HepG2 (cell line): ENCODE data around the gene SUSD3. TPM values are rescaled to one million over a fixed set of nuclear protein-coding genes. Genes with fewer than 3 reads are reported as not detected.
A peak's percentile ranks its signal among the peaks of the same experiment; 100 is the strongest.

Experiments
- ATAC-seq: fragments of 200-7000 bp; cut with Tn5 transposase; 3 replicates; pipeline ENCODE4 v1.9.1; 2020; ENCODE audit warnings: mild to moderate bottlenecking, moderate library complexity
- BruUV-seq: library from RNA; stranded (reverse); fragments of 400-500 nt; replicated peaks from 2 replicates; lab custom pipeline; 2021; lab: Mats Ljungman, UMichigan
- CTCF ChIA-PET: fragments of 300-600 bp; formaldehyde crosslinking; extraction: SDS; loops from one replicate; lab custom pipeline; 2021; ENCODE audit warnings: low total read pairs, inconsistent platforms, low intra/inter-chr PET ratio; lab: Yijun Ruan, JAX
- POLR2A ChIA-PET: fragments of 350-600 bp; sonication (Branson Sonifier 250); formaldehyde crosslinking; loops from one replicate; lab custom pipeline; 2020; ENCODE audit warnings: antibody characterized with exemption, inconsistent platforms; lab: Yijun Ruan, JAX
- DNase-seq: peaks from one replicate; pipeline ENCODE4 v3.0.0-alpha.2; 2015; ENCODE audit warnings: low spot score
- FAIRE-seq: peaks from 3 replicates; lab custom pipeline; 2011; peaks lifted over from hg19 to GRCh38; lab: Jason Lieb, UNC
- H2AFZ ChIP-seq: one replicate; pipeline ENCODE4 v1.6.1; 2011; ENCODE audit warnings: low read length, inconsistent platforms
- H3K27ac ChIP-seq: fragments of 300-600 bp; 3 replicates; pipeline ENCODE4 v1.8.0; 2011; ENCODE audit warnings: mixed run types, mild to moderate bottlenecking, mixed read lengths, low read length, inconsistent platforms; ENCODE audit not compliant: insufficient read depth; ENCODE audit errors: extremely low read length
- H3K27me3 ChIP-seq, 2 experiments: fragments of 200-600 bp in 1 of 2; 2 replicates in 1 of 2; 3 replicates in 1 of 2; pipeline versions ENCODE4 v1.6.0 to v1.8.0; 2011; ENCODE audit warnings: low read length in 2 of 2, mild to moderate bottlenecking in 2 of 2, moderate library complexity in 2 of 2, inconsistent platforms in 1 of 2; ENCODE audit not compliant: insufficient read depth in 2 of 2, control insufficient read depth in 1 of 2
- H3K36me3 ChIP-seq, 2 experiments: fragments of 200-600 bp in 1 of 2; replicated peaks in 1 of 2; 2 replicates in 1 of 2; 3 replicates in 1 of 2; pipeline versions ENCODE4 v1.5.1 to v1.8.0; 2011; ENCODE audit warnings: low read length in 2 of 2, inconsistent platforms in 1 of 2; ENCODE audit not compliant: insufficient read depth in 2 of 2, control insufficient read depth in 1 of 2
- H3K4me1 ChIP-seq: 2 replicates; pipeline ENCODE4 v1.5.1; 2012; ENCODE audit warnings: low read length, inconsistent platforms; ENCODE audit not compliant: insufficient read depth
- H3K4me2 ChIP-seq: 2 replicates; pipeline ENCODE4 v1.6.0; 2011; ENCODE audit warnings: low read depth, low read length, inconsistent platforms
- H3K4me3 ChIP-seq, 3 experiments: fragments of 200-600 bp in 1 of 3; sonication (generic), shearing (Covaris generic) in 1 of 3; replicated peaks in 1 of 3; 2 replicates each; pipeline ENCODE4 v1.5.1; 2011 to 2016; ENCODE audit warnings: low read length in 3 of 3, inconsistent platforms in 2 of 3, low read depth in 2 of 3, mild to moderate bottlenecking in 2 of 3, control low read depth in 1 of 3, mixed read lengths in 1 of 3; ENCODE audit not compliant: insufficient read depth in 1 of 3
- H3K79me2 ChIP-seq: one replicate; pipeline ENCODE4 v1.6.1; 2011; ENCODE audit warnings: low read length, inconsistent platforms; ENCODE audit not compliant: insufficient read depth
- H3K9ac ChIP-seq: 2 replicates; pipeline ENCODE4 v1.6.0; 2011; ENCODE audit warnings: mild to moderate bottlenecking, low read depth, low read length, inconsistent platforms; ENCODE audit not compliant: insufficient read depth
- H3K9me3 ChIP-seq: 2 replicates; pipeline ENCODE4 v1.5.1; 2012; ENCODE audit warnings: mild to moderate bottlenecking, low read length
- H4K20me1 ChIP-seq: 2 replicates; pipeline ENCODE4 v1.6.0; 2011; ENCODE audit warnings: inconsistent platforms, mild to moderate bottlenecking, low read length, moderate library complexity; ENCODE audit not compliant: insufficient read depth
- RBFOX2 ChIP-seq: fragments of 200-400 bp; formaldehyde crosslinking; IDR thresholded peaks from 2 replicates; pipeline ENCODE4 v1.6.1; 2017; ENCODE audit warnings: low read depth, mild to moderate bottlenecking, low read length
- SP140L ChIP-seq: sonication (generic); formaldehyde crosslinking; IDR thresholded peaks from 2 replicates; pipeline ENCODE4 v1.4.0; 2020; ENCODE audit warnings: missing genetic modification reagents, borderline replicate concordance
- TCF12 ChIP-seq, 2 experiments: fragments of 450-650 bp in 1 of 2; sonication (generic) in 1 of 2; formaldehyde crosslinking in 1 of 2; IDR thresholded peaks; 2 replicates each; pipeline versions ENCODE4 v1.6.1 to v1.8.0; 2017 to 2022; ENCODE audit warnings: antibody characterized with exemption in 1 of 2, mild to moderate bottlenecking in 1 of 2, missing genetic modification reagents in 1 of 2, moderate library complexity in 1 of 2
- TEAD3 ChIP-seq: optimal IDR thresholded peaks from 2 replicates; pipeline ENCODE3; 2016; ENCODE audit warnings: borderline replicate concordance
- TOE1 ChIP-seq: sonication (generic); formaldehyde crosslinking; IDR thresholded peaks from 2 replicates; pipeline ENCODE4 v1.4.0; 2020; ENCODE audit warnings: mild to moderate bottlenecking, missing genetic modification reagents
- ZNF33B ChIP-seq: sonication (generic); formaldehyde crosslinking; IDR thresholded peaks from 2 replicates; pipeline ENCODE4 v1.5.1; 2020; ENCODE audit warnings: mild to moderate bottlenecking, missing genetic modification reagents
- ZNF772 ChIP-seq: sonication (generic); formaldehyde crosslinking; IDR thresholded peaks from 2 replicates; pipeline ENCODE4 v1.5.0; 2020; ENCODE audit warnings: mild to moderate bottlenecking, missing genetic modification reagents
- WGBS: methylation state at CpG from one replicate; pipeline ENCODE4 v1.1.6; 2017; ENCODE audit warnings: low lambda C conversion rate; 5-methylcytosine and 5-hydroxymethylcytosine counted together
- in situ Hi-C: cut with HindIII; loops from 2 replicates; pipeline ENCODE4 v1.10.0; 2017; ENCODE audit warnings: low pct_unique_long_range_greater_than_20kb; ENCODE audit not compliant: extremely low pct_ligation_motif_present
- intact Hi-C: fragments of 100-400 bp; cut with micrococcal nuclease; formaldehyde crosslinking; loops from one replicate; pipeline ENCODE4 v1.10.0; 2022; ENCODE audit not compliant: unreplicated experiment
- polyA plus RNA-seq, 8 experiments: library from polyadenylated mRNA; depleted of rRNA in 3 of 8; stranded (reverse) in 7 of 8; unstranded in 1 of 8; fragments of >200 nt; fragmentation: Illumina TruSeq in 4 of 8; extraction: Trizol in 4 of 8; gene quantifications; 2 replicates each; pipeline versions ENCODE4 v1.2.1 to v1.2.3, GENCODE V29; 2011 to 2016; ENCODE audit warnings: low read depth in 4 of 8, missing spikeins in 1 of 8, mixed read lengths in 1 of 8; ENCODE audit not compliant: insufficient read depth in 1 of 8
- total RNA-seq, 5 experiments: library from RNA; depleted of rRNA; stranded (reverse); fragments of >200 nt; fragmentation: Illumina TruSeq; extraction: Trizol; gene quantifications; 2 replicates each; pipeline ENCODE4 v1.2.3, GENCODE V29; 2016; ENCODE audit warnings: low read depth in 1 of 5
- TF ChIP-seq, protein P1 (sequence below): sonication (generic); formaldehyde crosslinking; IDR thresholded peaks from 2 replicates; pipeline ENCODE4 v1.8.1; 2023; ENCODE audit warnings: mild to moderate bottlenecking, missing genetic modification reagents
- TF ChIP-seq, protein P2 (sequence below): sonication (generic); formaldehyde crosslinking; IDR thresholded peaks from 2 replicates; pipeline ENCODE4 v1.4.0; 2020; ENCODE audit warnings: mild to moderate bottlenecking, missing genetic modification reagents
- TF ChIP-seq, protein P3 (sequence below): sonication (generic); formaldehyde crosslinking; conservative IDR thresholded peaks from 2 replicates; pipeline ENCODE4 v1.4.0; 2020; ENCODE audit warnings: mild to moderate bottlenecking, missing genetic modification reagents, moderate library complexity
- TF ChIP-seq, protein P4 (sequence below): fragments of 450-650 bp; IDR thresholded peaks from 2 replicates; pipeline ENCODE4 v1.6.1; 2016

SUSD3 gene
- total and polyA plus RNA-seq, 2 of the 13 experiments (the other 11 are each of a cell fraction or from before 2014, with no cell fraction given) = 7.0 to 9.1 TPM

DNA sequence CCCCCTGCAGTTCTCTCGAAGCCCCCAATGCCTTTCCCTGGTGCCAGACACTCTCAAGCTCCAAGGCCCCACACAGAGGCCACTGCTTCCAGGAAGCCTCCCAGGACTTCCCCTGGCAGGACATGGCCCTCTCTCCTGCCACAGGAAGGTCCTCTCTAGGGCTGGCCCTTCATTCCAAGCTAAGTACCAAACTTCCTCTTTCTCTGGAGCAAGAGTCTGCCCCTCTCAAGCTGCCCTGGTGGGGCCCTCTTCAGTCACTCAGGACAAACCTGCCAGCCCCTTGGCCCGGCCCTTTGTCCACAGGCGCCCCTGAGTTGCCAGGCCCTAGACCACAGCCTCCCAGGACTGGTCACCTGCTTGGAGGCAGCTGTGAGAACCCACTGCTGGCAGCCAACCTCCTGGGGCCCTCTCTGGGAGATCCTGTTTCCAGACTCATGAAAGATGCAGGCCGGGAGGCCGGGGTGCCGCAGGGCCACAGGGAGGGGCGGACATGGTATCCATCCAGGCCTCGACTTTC, 69.0 kb downstream of the SUSD3 start:
- 55% methylated on average over 7 of the region's 8 CpGs for WGBS
- H3K4me1 ChIP-seq = peaks cover 67% of the 10 kb centered on the region
- H3K27me3 ChIP-seq = no peaks in the 10 kb centered on the region
- H3K9me3 ChIP-seq = no peaks in the 10 kb centered on the region
- H4K20me1 ChIP-seq = no peaks in the 10 kb centered on the region
- FAIRE-seq = no peak
- H2AFZ ChIP-seq = no peak overlapping the region
- peak overlapping the region; percentile 92 for H3K27ac ChIP-seq
- peak overlapping the region; percentile 70 for H3K9ac ChIP-seq
- H3K4me2 ChIP-seq = peak overlapping the region; percentile 60
- in situ Hi-C loops = no loop called here
- CTCF ChIA-PET = no interaction called here
- peak; percentile 16 for ATAC-seq
- peaks cover 63% of the 10 kb centered on the region for H3K79me2 ChIP-seq
- DNase-seq = no peak
- peaks cover 29 to 39% of the 10 kb centered on the region in 2 experiments; a peak in 4 of 5 replicates for H3K36me3 ChIP-seq
- intact Hi-C loops = no loop called here
- POLR2A ChIA-PET = interaction anchor here (0.9 to 2.4 kb wide), 7 partner anchors 8 to 171 kb away, joined by 3 to 32 read pairs (median 5); partner anchors contain the start of genes CARD19 and NINJ1
- H3K4me3 ChIP-seq = peak overlapping the region in 1 of 3 experiments; percentile 56; a peak in 2 of 6 replicates
- no TSS peak for BruUV-seq
- TF ChIP-seq TOE1 (no peak), ZNF772 (CRISPR knock-in tag) (0 out of 2 replicates have a peak, but pooled peaks have one; percentile 32), ZNF33B (CRISPR knock-in tag) (no peak), TCF12 (IDR thresholded peaks at IDR 0.05) (no peak), TCF12 (CRISPR knock-in tag; IDR thresholded peaks at IDR 0.05) (peak; percentile 85), RBFOX2 (0 out of 2 replicates have a peak, but pooled peaks have one; percentile 9), SP140L (CRISPR knock-in tag) (no peak), TEAD3 (CRISPR knock-in tag) (no peak)
- TF ChIP-seq, protein P1, sequence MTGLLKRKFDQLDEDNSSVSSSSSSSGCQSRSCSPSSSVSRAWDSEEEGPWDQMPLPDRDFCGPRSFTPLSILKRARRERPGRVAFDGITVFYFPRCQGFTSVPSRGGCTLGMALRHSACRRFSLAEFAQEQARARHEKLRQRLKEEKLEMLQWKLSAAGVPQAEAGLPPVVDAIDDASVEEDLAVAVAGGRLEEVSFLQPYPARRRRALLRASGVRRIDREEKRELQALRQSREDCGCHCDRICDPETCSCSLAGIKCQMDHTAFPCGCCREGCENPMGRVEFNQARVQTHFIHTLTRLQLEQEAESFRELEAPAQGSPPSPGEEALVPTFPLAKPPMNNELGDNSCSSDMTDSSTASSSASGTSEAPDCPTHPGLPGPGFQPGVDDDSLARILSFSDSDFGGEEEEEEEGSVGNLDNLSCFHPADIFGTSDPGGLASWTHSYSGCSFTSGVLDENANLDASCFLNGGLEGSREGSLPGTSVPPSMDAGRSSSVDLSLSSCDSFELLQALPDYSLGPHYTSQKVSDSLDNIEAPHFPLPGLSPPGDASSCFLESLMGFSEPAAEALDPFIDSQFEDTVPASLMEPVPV (CRISPR knock-in tag) = no peak
- TF ChIP-seq, protein P2, sequence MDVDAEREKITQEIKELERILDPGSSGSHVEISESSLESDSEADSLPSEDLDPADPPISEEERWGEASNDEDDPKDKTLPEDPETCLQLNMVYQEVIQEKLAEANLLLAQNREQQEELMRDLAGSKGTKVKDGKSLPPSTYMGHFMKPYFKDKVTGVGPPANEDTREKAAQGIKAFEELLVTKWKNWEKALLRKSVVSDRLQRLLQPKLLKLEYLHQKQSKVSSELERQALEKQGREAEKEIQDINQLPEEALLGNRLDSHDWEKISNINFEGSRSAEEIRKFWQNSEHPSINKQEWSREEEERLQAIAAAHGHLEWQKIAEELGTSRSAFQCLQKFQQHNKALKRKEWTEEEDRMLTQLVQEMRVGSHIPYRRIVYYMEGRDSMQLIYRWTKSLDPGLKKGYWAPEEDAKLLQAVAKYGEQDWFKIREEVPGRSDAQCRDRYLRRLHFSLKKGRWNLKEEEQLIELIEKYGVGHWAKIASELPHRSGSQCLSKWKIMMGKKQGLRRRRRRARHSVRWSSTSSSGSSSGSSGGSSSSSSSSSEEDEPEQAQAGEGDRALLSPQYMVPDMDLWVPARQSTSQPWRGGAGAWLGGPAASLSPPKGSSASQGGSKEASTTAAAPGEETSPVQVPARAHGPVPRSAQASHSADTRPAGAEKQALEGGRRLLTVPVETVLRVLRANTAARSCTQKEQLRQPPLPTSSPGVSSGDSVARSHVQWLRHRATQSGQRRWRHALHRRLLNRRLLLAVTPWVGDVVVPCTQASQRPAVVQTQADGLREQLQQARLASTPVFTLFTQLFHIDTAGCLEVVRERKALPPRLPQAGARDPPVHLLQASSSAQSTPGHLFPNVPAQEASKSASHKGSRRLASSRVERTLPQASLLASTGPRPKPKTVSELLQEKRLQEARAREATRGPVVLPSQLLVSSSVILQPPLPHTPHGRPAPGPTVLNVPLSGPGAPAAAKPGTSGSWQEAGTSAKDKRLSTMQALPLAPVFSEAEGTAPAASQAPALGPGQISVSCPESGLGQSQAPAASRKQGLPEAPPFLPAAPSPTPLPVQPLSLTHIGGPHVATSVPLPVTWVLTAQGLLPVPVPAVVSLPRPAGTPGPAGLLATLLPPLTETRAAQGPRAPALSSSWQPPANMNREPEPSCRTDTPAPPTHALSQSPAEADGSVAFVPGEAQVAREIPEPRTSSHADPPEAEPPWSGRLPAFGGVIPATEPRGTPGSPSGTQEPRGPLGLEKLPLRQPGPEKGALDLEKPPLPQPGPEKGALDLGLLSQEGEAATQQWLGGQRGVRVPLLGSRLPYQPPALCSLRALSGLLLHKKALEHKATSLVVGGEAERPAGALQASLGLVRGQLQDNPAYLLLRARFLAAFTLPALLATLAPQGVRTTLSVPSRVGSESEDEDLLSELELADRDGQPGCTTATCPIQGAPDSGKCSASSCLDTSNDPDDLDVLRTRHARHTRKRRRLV = 0 out of 2 replicates have a peak, but pooled peaks have one; percentile 30
- TF ChIP-seq, protein P3, sequence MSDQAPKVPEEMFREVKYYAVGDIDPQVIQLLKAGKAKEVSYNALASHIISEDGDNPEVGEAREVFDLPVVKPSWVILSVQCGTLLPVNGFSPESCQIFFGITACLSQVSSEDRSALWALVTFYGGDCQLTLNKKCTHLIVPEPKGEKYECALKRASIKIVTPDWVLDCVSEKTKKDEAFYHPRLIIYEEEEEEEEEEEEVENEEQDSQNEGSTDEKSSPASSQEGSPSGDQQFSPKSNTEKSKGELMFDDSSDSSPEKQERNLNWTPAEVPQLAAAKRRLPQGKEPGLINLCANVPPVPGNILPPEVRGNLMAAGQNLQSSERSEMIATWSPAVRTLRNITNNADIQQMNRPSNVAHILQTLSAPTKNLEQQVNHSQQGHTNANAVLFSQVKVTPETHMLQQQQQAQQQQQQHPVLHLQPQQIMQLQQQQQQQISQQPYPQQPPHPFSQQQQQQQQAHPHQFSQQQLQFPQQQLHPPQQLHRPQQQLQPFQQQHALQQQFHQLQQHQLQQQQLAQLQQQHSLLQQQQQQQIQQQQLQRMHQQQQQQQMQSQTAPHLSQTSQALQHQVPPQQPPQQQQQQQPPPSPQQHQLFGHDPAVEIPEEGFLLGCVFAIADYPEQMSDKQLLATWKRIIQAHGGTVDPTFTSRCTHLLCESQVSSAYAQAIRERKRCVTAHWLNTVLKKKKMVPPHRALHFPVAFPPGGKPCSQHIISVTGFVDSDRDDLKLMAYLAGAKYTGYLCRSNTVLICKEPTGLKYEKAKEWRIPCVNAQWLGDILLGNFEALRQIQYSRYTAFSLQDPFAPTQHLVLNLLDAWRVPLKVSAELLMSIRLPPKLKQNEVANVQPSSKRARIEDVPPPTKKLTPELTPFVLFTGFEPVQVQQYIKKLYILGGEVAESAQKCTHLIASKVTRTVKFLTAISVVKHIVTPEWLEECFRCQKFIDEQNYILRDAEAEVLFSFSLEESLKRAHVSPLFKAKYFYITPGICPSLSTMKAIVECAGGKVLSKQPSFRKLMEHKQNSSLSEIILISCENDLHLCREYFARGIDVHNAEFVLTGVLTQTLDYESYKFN (CRISPR knock-in tag) = no peak
- TF ChIP-seq, protein P4, sequence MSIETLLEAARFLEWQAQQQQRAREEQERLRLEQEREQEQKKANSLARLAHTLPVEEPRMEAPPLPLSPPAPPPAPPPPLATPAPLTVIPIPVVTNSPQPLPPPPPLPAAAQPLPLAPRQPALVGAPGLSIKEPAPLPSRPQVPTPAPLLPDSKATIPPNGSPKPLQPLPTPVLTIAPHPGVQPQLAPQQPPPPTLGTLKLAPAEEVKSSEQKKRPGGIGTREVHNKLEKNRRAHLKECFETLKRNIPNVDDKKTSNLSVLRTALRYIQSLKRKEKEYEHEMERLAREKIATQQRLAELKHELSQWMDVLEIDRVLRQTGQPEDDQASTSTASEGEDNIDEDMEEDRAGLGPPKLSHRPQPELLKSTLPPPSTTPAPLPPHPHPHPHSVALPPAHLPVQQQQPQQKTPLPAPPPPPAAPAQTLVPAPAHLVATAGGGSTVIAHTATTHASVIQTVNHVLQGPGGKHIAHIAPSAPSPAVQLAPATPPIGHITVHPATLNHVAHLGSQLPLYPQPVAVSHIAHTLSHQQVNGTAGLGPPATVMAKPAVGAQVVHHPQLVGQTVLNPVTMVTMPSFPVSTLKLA = no peak
